SU-DHL-6 (cell line): Measurements from ENCODE around the gene TEKTIP1.

ENCODE experiments used
- H2AFZ ChIP-seq: fragments of 200-600 bp; sonication (generic); 2 replicates; pipeline ENCODE4 v1.6.1; 2014; ENCODE audit warnings: low read depth, mild to moderate bottlenecking, moderate library complexity, mixed read lengths, antibody characterized with exemption, low read length; ENCODE audit not compliant: severe bottlenecking
- H3F3A ChIP-seq: fragments of 200-600 bp; shearing (Covaris generic); 2 replicates; pipeline ENCODE4 v1.6.0; 2016; ENCODE audit warnings: antibody characterized with exemption, mild to moderate bottlenecking; ENCODE audit not compliant: insufficient read depth
- H3K27ac ChIP-seq: fragments of 200-600 bp; sonication (generic); 2 replicates; pipeline ENCODE4 v1.5.1; 2016; ENCODE audit warnings: low read depth, mild to moderate bottlenecking, low read length, moderate library complexity, mixed read lengths
- H3K27me3 ChIP-seq: fragments of 200-600 bp; sonication (generic), shearing (Covaris generic); 2 replicates; pipeline ENCODE4 v1.6.0; 2014; ENCODE audit warnings: mild to moderate bottlenecking, low read length
- H3K36me3 ChIP-seq: fragments of 200-600 bp; sonication (generic); 2 replicates; pipeline ENCODE4 v1.6.1; 2014; ENCODE audit warnings: mild to moderate bottlenecking, low read length, mixed read lengths
- H3K4me2 ChIP-seq: fragments of 300-600, 200-600 bp; shearing (Covaris generic), sonication (generic); 2 replicates; pipeline ENCODE4 v1.6.0; 2014; ENCODE audit warnings: low read length, low read depth, mild to moderate bottlenecking; ENCODE audit not compliant: poor library complexity, severe bottlenecking
- H3K4me3 ChIP-seq: fragments of 200-600 bp; sonication (generic); 2 replicates; pipeline ENCODE4 v1.5.1; 2014; ENCODE audit warnings: antibody characterized with exemption, low read length, mild to moderate bottlenecking, mixed read lengths; ENCODE audit not compliant: insufficient read depth, poor library complexity, severe bottlenecking
- H3K79me2 ChIP-seq: fragments of 200-600 bp; sonication (generic); 2 replicates; pipeline ENCODE4 v1.6.1; 2014; ENCODE audit warnings: mild to moderate bottlenecking, low read length, moderate library complexity; ENCODE audit not compliant: insufficient read depth
- H3K9ac ChIP-seq: fragments of 200-600 bp; sonication (generic); 2 replicates; pipeline ENCODE4 v1.7.0; 2014; ENCODE audit warnings: mild to moderate bottlenecking, low read length
- H3K9me2 ChIP-seq: fragments of 200-600 bp; sonication (generic); replicated peaks from 2 replicates; pipeline ENCODE4 v1.6.1; 2014; ENCODE audit warnings: low read length; ENCODE audit not compliant: insufficient read depth
- H3K9me3 ChIP-seq: fragments of 200-600 bp; sonication (generic); 2 replicates; pipeline ENCODE4 v1.6.1; 2014; ENCODE audit warnings: low read length, mixed read lengths; ENCODE audit not compliant: insufficient read depth
- H4K20me1 ChIP-seq: fragments of 200-600 bp; sonication (generic); 2 replicates; pipeline ENCODE4 v1.6.1; 2014; ENCODE audit warnings: low read depth, mild to moderate bottlenecking, antibody characterized with exemption, low read length, moderate library complexity, mixed read lengths
- CTCF ChIP-seq: fragments of 200-600 bp; sonication (generic); IDR thresholded peaks from one replicate; pipeline ENCODE4 v1.5.1; 2017; ENCODE audit warnings: antibody characterized with exemption, mild to moderate bottlenecking, low read length, moderate library complexity; ENCODE audit not compliant: insufficient read depth, poor library complexity, severe bottlenecking
- EZH2phosphoT487 ChIP-seq: fragments of 200-600 bp; sonication (generic), shearing (Covaris generic); conservative IDR thresholded peaks from 2 replicates; pipeline ENCODE4 v1.6.1; 2018; ENCODE audit warnings: mild to moderate bottlenecking, antibody characterized with exemption, low read length, moderate library complexity, mixed read lengths

The TEKTIP1 gene

DNA sequence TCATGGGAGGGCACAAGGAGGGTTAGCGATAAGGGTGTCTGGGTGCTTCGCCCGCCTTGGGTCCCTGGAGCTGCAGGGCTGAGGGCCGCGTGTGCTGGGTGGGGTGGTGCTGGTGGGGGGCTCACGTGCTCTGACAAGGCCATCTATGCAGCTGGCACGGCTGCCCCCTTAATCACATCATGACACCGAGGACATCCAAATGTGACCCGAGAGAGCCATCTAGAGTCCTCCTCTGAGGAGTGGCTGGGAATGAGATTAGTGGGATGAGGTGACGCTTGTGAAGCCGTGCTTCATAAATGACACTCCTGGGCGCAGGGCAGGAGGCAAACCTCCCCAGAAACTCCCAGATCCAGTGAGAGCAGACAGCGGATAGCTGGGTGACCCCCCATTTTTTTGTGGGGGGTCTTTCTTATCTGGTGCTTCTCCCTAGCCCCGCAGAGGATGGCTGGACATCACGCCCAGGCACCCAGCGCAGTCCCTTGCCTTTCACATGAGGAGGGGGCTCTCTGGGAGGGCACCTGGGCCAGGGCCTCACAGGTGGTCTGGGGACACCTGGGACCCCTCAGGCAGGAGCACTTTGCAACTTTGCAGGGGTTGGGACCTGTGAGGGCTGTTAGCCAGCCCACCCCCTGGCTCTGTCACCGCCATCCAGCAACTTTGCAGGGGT lies 26.3 kb upstream of the TEKTIP1 start:
- Histone ChIP-seq H3K79me2 (peaks cover 85% of the 10 kb centered on the region), H3K27me3 (no peaks in the 10 kb centered on the region), H2AFZ (no peak overlapping the region), H3K4me3 (no peak overlapping the region), H3F3A (no peaks in the 10 kb centered on the region), H3K9ac (no peak overlapping the region), H3K4me2 (no peak overlapping the region), H3K9me3 (no peaks in the 10 kb centered on the region), H3K36me3 (no peaks in the 10 kb centered on the region), H4K20me1 (no peaks in the 10 kb centered on the region), H3K27ac (no peak overlapping the region), H3K9me2 (no peaks in the 10 kb centered on the region)
- TF ChIP-seq CTCF (no peak), EZH2phosphoT487 (no peak)

DNA sequence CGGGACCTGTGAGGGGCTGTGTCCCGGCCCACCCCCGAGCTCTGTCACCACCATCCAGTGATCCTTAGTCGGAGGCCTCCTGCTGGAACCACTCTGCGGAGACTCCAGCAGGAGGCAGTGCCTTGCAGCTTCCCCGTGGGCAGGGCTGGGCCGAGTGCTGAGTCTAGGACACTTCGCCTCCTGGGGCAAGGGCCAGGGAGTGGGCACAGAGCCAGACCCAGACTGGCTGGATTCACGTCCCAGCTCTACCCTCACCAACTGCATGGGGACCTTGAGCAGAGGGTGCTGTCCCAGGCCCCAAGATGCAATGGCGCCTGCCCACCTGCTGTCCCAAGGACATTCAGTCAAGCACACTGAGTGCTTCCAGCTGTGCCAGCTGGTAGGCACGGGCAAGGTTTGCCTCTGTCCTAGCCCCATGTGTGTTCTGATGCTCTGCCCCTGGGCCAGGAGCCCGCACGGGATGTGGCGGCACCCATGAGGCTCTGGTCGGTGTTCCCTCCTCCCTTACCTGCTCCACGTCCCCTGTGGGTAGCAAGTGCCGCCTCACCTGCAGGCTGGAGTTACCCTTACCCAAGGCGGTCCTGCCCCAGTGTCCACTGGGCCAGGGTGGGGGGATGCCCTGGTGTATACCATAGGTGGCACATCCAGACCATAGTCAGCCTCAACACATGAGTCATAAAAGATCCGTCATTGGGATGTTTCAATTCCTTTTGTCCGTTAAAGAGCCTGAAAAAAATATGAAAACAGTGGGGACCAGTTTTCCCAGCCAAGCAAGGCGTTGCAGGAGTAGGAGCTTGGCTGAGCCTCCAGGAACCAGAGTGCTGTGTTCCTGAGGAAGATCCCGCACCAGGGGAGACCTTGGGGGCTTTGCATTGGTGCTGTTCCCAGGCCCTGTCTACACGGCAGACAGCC lies 25.5 kb upstream of the TEKTIP1 start:
- H4K20me1 ChIP-seq, result 0 out of 2 replicates have a peak, but pooled peaks cover 1% of the 10 kb centered on the region
- H3K9me3 ChIP-seq, result no peaks in the 10 kb centered on the region
- H2AFZ ChIP-seq, result no peak overlapping the region
- no peak overlapping the region for H3K27ac ChIP-seq
- no peaks in the 10 kb centered on the region for H3F3A ChIP-seq
- peaks cover 85% of the 10 kb centered on the region for H3K79me2 ChIP-seq
- H3K27me3 ChIP-seq, result no peaks in the 10 kb centered on the region
- H3K4me3 ChIP-seq, result no peak overlapping the region
- H3K9ac ChIP-seq, result no peak overlapping the region
- H3K4me2 ChIP-seq, result no peak overlapping the region
- TF ChIP-seq CTCF, result no peak
- TF ChIP-seq EZH2phosphoT487, result no peak
- no peaks in the 10 kb centered on the region for H3K9me2 ChIP-seq
- no peaks in the 10 kb centered on the region for H3K36me3 ChIP-seq

- Histone ChIP-seq H3K9me2 (no peaks in the 10 kb centered on the region), H3K36me3 (no peaks in the 10 kb centered on the region), H3K4me3 (no peak overlapping the region), H3K9me3 (no peaks in the 10 kb centered on the region), H3K4me2 (no peak overlapping the region), H3K79me2 (peaks cover 83% of the 10 kb centered on the region), H3K27me3 (no peaks in the 10 kb centered on the region), H4K20me1 (0 out of 2 replicates have a peak, but pooled peaks cover 5% of the 10 kb centered on the region), H3F3A (no peaks in the 10 kb centered on the region), H3K27ac (no peak overlapping the region), H3K9ac (no peak overlapping the region), H2AFZ (no peak overlapping the region)
- TF ChIP-seq EZH2phosphoT487 (no peak), CTCF (no peak)
Observed at GRCh38 chr19:3514930-3515329, 24.0 kb upstream of the TEKTIP1 start.
